GM12891 (cell line): ENCODE data around the gene EFNB3. TPM values are rescaled to one million over a fixed set of nuclear protein-coding genes. Genes with fewer than 3 reads are reported as not detected.
A peak's percentile ranks its signal among the peaks of the same experiment; 100 is the strongest.

Source experiments
- DNase-seq: peaks from one replicate; pipeline ENCODE4 v3.0.0; 2011; ENCODE audit warnings: low spot score; ENCODE audit not compliant: insufficient read length
- FAIRE-seq: peaks from 2 replicates; lab custom pipeline; 2011; peaks lifted over from hg19 to GRCh38; lab: Jason Lieb, UNC
- PAX5 ChIP-seq: IDR thresholded peaks from 2 replicates; pipeline ENCODE4 v1.6.1; 2011; ENCODE audit warnings: low read length, moderate library complexity, mild to moderate bottlenecking; ENCODE audit not compliant: insufficient read depth, severe bottlenecking
- POLR2A ChIP-seq: IDR thresholded peaks from 2 replicates; pipeline ENCODE4 v1.6.1; 2011; ENCODE audit warnings: low read depth, low read length, control low read depth
- POLR2AphosphoS5 ChIP-seq: IDR thresholded peaks from 2 replicates; pipeline ENCODE4 v1.6.1; 2011; ENCODE audit warnings: low read depth, low read length, control low read depth
- POU2F2 ChIP-seq: IDR thresholded peaks from 2 replicates; pipeline ENCODE4 v1.6.1; 2011; ENCODE audit warnings: low read depth, mild to moderate bottlenecking, control low read depth, low read length, moderate library complexity
- SPI1 ChIP-seq: IDR thresholded peaks from 2 replicates; pipeline ENCODE4 v1.6.1; 2011; ENCODE audit warnings: low read depth, low read length, control low read depth
- TAF1 ChIP-seq: IDR thresholded peaks from 2 replicates; pipeline ENCODE4 v1.6.1; 2011; ENCODE audit warnings: low read depth, low read length, control low read depth
- polyA plus RNA-seq: library from polyadenylated mRNA; unstranded; fragments of >200 nt; gene quantifications from one replicate; pipeline ENCODE4 v1.2.1, GENCODE V29; 2012; ENCODE audit warnings: low read depth, missing spikeins, inconsistent platforms; ENCODE audit not compliant: missing spikeins

EFNB3 gene, protein sequence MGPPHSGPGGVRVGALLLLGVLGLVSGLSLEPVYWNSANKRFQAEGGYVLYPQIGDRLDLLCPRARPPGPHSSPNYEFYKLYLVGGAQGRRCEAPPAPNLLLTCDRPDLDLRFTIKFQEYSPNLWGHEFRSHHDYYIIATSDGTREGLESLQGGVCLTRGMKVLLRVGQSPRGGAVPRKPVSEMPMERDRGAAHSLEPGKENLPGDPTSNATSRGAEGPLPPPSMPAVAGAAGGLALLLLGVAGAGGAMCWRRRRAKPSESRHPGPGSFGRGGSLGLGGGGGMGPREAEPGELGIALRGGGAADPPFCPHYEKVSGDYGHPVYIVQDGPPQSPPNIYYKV
- polyA plus RNA-seq: not detected

GRCh38 chr17:7704601-7705268 lies at the start of gene EFNB3:
Gene EFNB3 (plus strand): TSS chr17:7705202. CDS start chr17:7705599, 397 bp downstream.
- TF ChIP-seq PAX5 (no peak), POLR2AphosphoS5 (no peak), TAF1 (no peak), SPI1 (no peak), POU2F2 (no peak), POLR2A (no peak)
- FAIRE-seq (no peak), DNase-seq (no peak)

DNA sequence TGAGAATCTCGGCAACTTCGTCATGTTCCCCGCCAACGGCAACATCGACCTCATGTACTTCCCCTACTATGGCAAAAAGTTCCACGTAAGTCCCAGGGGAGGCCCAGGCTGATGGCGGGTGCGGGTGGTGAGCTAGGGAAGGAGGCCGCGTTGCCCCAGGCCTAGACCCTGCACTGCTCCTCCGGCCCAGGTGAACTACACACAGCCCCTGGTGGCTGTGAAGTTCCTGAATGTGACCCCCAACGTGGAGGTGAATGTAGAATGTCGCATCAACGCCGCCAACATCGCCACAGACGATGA lies 49.5 kb upstream of the EFNB3 start:
- DNase-seq (no peak), FAIRE-seq (no peak)
- TF ChIP-seq POLR2A (no peak), SPI1 (no peak), POU2F2 (no peak), POLR2AphosphoS5 (no peak), TAF1 (no peak), PAX5 (no peak)

GRCh38 chr17:7656958-7657609 lies 47.9 kb upstream of the EFNB3 start:
- TF ChIP-seq TAF1 (no peak), SPI1 (peak; percentile 21; the same call in 1 of the 2 replicates), PAX5 (no peak), POU2F2 (no peak)
- no peak for DNase-seq
- no peak for FAIRE-seq

DNA sequence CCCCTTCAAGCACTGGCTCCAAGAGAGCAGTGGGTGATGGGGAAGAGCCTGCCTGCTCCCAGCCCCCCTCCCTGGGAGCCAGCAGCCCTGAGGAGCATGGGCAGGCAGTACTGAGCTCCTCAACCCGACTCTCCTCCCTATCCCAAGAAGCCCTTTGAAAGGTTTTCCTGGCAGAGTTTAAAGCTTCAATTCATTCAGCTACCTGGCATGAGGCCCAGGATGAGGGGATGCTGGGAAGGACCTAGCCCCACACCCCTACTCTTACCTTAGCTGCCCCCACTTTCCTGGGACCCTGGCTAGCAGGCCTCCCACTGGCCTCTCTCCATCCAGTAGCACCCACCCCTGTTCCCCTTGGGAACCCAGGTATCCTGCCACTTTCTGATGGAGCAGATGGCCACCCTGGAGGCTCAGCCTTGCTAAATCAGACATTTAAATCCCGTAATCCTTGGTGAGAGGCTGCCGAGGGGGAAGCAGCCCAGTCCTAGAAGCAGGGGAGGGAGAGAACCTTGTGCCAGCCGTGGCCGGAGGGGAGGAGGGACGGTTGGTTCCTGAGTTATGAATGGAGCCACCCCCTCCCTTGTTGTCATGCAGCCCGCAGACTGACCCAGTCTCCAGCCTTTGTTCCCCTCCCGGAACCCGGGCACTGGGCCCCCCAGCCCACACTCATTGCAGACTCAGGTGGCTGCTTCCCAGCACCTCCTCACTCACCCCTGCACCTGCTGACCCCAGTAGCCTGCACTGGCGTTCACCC lies 37.2 kb upstream of the EFNB3 start:
- TF ChIP-seq POLR2A (peak; percentile 33; the same call in 1 of the 2 replicates), POU2F2 (no peak)
- no peak for DNase-seq
- no peak for FAIRE-seq

- TF ChIP-seq POLR2AphosphoS5: no peak
- FAIRE-seq: no peak
- DNase-seq: no peak
Measured at GRCh38 chr17:7668482-7668881, 36.5 kb upstream of the EFNB3 start.

DNA sequence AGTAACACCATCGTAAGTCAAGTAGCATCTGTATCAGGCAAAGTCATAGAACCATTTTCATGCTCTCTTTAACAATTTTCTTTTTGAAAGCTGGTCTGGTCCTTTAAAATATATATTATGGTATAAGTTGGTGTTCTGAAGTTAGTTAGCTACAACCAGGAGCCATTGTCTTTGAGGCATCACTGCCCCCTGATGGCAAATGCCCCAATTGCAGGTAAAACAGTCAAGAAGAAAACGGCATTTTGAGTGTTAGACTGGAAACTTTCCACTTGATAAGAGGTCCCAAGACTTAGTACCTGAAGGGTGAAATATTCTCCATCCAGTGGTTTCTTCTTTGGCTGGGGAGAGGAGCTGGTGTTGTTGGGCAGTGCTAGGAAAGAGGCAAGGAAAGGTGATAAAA lies 31.8 kb upstream of the EFNB3 start:
- peak; percentile 52 for FAIRE-seq
- TF ChIP-seq PAX5 (no peak), SPI1 (no peak)
- no peak for DNase-seq

DNA sequence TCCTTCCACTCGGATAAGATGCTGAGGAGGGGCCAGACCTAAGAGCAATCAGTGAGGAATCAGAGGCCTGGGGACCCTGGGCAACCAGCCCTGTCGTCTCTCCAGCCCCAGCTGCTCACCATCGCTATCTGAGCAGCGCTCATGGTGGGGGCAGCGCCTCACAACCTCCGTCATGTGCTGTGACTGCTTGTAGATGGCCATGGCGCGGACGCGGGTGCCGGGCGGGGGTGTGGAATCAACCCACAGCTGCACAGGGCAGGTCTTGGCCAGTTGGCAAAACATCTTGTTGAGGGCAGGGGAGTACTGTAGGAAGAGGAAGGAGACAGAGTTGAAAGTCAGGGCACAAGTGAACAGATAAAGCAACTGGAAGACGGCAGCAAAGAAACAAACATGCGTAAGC lies 30.1 kb upstream of the EFNB3 start:
- FAIRE-seq: no peak
- DNase-seq: no peak
- TF ChIP-seq POU2F2 (no peak), POLR2AphosphoS5 (no peak), SPI1 (no peak), POLR2A (no peak), TAF1 (no peak), PAX5 (no peak)

- TF ChIP-seq SPI1: no peak
- no peak for TF ChIP-seq TAF1
- TF ChIP-seq PAX5: no peak
- no peak; the same call in 1 of the 2 replicates for TF ChIP-seq POU2F2
- no peak for TF ChIP-seq POLR2AphosphoS5
- FAIRE-seq (no peak), DNase-seq (no peak)
Measured at GRCh38 chr17:7676533-7676932, 28.5 kb upstream of the EFNB3 start.

- no peak for DNase-seq
- no peak for FAIRE-seq
- TF ChIP-seq POLR2A (no peak), TAF1 (no peak), SPI1 (no peak), PAX5 (no peak), POLR2AphosphoS5 (no peak), POU2F2 (no peak)
Measured at GRCh38 chr17:7677388-7678067, 27.5 kb upstream of the EFNB3 start.
